GM23338 (cell line): Measurements from ENCODE around the gene NRG3. TPM values are rescaled to one million over a fixed set of nuclear protein-coding genes. Genes with fewer than 3 reads are reported as not detected.

Experiments used
- ATAC-seq: fragments of 200-7000 bp; cut with Tn5 transposase; 3 replicates; pipeline ENCODE4 v1.9.1; 2020
- DNase-seq: peaks from one replicate; pipeline ENCODE4 v3.0.0-alpha.2; 2015; ENCODE audit warnings: low spot score
- H2AFZ ChIP-seq: fragments of 200-600 bp; sonication (generic); 2 replicates; pipeline ENCODE4 v1.8.0; 2016; ENCODE audit warnings: antibody characterized with exemption, mild to moderate bottlenecking, moderate library complexity
- H3F3A ChIP-seq: fragments of 200-600 bp; sonication (generic); replicated peaks from 2 replicates; pipeline ENCODE4 v1.8.0; 2017; ENCODE audit warnings: antibody characterized with exemption, mixed run types, low read depth
- H3K27ac ChIP-seq: fragments of 200-600 bp; sonication (generic); 2 replicates; pipeline ENCODE4 v1.6.1; 2016; ENCODE audit warnings: low read depth
- H3K27me3 ChIP-seq: fragments of 200-600 bp; sonication (generic); 2 replicates; pipeline ENCODE4 v1.8.0; 2016; ENCODE audit warnings: mild to moderate bottlenecking, mixed run types, moderate library complexity; ENCODE audit not compliant: insufficient read depth
- H3K36me3 ChIP-seq: fragments of 200-600 bp; sonication (generic); 2 replicates; pipeline ENCODE4 v1.8.0; 2016; ENCODE audit warnings: mild to moderate bottlenecking; ENCODE audit not compliant: insufficient read depth
- H3K4me1 ChIP-seq: fragments of 200-600 bp; sonication (generic); 2 replicates; pipeline ENCODE4 v1.8.0; 2016; ENCODE audit warnings: mild to moderate bottlenecking, moderate library complexity; ENCODE audit not compliant: insufficient read depth
- H3K4me2 ChIP-seq: fragments of 200-600 bp; sonication (generic); 2 replicates; pipeline ENCODE4 v1.7.1; 2017; ENCODE audit warnings: mixed run types
- H3K4me3 ChIP-seq: fragments of 200-600 bp; sonication (generic); 2 replicates; pipeline ENCODE4 v1.6.1; 2016; ENCODE audit warnings: mixed run types
- H3K79me2 ChIP-seq: fragments of 200-600 bp; sonication (generic); replicated peaks from 2 replicates; pipeline ENCODE4 v1.8.0; 2017; ENCODE audit warnings: mild to moderate bottlenecking; ENCODE audit not compliant: insufficient read depth
- H3K9me2 ChIP-seq: fragments of 200-600 bp; sonication (generic); 2 replicates; pipeline ENCODE4 v1.8.0; 2017; ENCODE audit not compliant: insufficient read depth
- H4K20me1 ChIP-seq: fragments of 200-600 bp; sonication (generic); replicated peaks from 2 replicates; pipeline ENCODE4 v1.8.0; 2017; ENCODE audit warnings: mild to moderate bottlenecking; ENCODE audit not compliant: insufficient read depth
- H3K27ac Mint-ChIP-seq: 2 replicates; pipeline ENCODE4 v1.8.0; 2020; ENCODE audit warnings: inconsistent platforms, mild to moderate bottlenecking, moderate library complexity, mixed read lengths
- H3K27me3 Mint-ChIP-seq: 3 replicates; pipeline ENCODE4 v1.8.0; 2022; ENCODE audit warnings: low read depth, mild to moderate bottlenecking, moderate library complexity, mixed read lengths, inconsistent platforms; ENCODE audit not compliant: insufficient read depth, poor library complexity
- H3K36me3 Mint-ChIP-seq: 3 replicates; pipeline ENCODE4 v1.8.0; 2021; ENCODE audit warnings: low read depth, mild to moderate bottlenecking, inconsistent platforms, moderate library complexity, mixed read lengths
- H3K4me1 Mint-ChIP-seq: 3 replicates; pipeline ENCODE4 v1.8.0; 2020; ENCODE audit warnings: mild to moderate bottlenecking, inconsistent platforms, mixed read lengths
- H3K4me3 Mint-ChIP-seq: 3 replicates; pipeline ENCODE4 v1.8.0; 2021; ENCODE audit warnings: moderate library complexity, mild to moderate bottlenecking, inconsistent platforms, mixed read lengths
- H3K9me3 Mint-ChIP-seq: 3 replicates; pipeline ENCODE4 v1.8.0; 2020; ENCODE audit warnings: moderate library complexity, mild to moderate bottlenecking, inconsistent platforms, mixed read lengths
- CREB1 ChIP-seq: fragments of 250-450 bp; sonication (Bioruptor Pico); IDR thresholded peaks from 2 replicates; pipeline ENCODE4 v1.5.0; 2020; ENCODE audit warnings: low read depth, mild to moderate bottlenecking, moderate library complexity
- ETS1 ChIP-seq: IDR thresholded peaks from 2 replicates; pipeline ENCODE4 v1.6.1; 2016; ENCODE audit warnings: antibody characterized with exemption
- EZH2 ChIP-seq: fragments of 200-600 bp; sonication (generic); IDR thresholded peaks from one replicate; pipeline ENCODE4 v1.8.0; 2017; ENCODE audit warnings: antibody characterized with exemption, mild to moderate bottlenecking, low read depth; ENCODE audit not compliant: unreplicated experiment
- EZH2phosphoT487 ChIP-seq: fragments of 200-600 bp; sonication (generic); IDR thresholded peaks from one replicate; pipeline ENCODE4 v1.8.1; 2018; ENCODE audit warnings: antibody characterized with exemption; ENCODE audit not compliant: unreplicated experiment
- JUNB ChIP-seq: IDR thresholded peaks from one replicate; pipeline ENCODE4 v1.6.1; 2016; ENCODE audit warnings: antibody characterized with exemption; ENCODE audit not compliant: unreplicated experiment
- NANOG ChIP-seq: IDR thresholded peaks from 2 replicates; pipeline ENCODE4 v1.6.1; 2016; ENCODE audit warnings: antibody characterized with exemption, borderline replicate concordance
- POLR2AphosphoS5 ChIP-seq: IDR thresholded peaks from 2 replicates; pipeline ENCODE4 v1.6.1; 2016; ENCODE audit warnings: antibody characterized with exemption, low read depth
- REST ChIP-seq: IDR thresholded peaks from one replicate; pipeline ENCODE4 v1.6.1; 2018; ENCODE audit warnings: antibody characterized with exemption; ENCODE audit not compliant: unreplicated experiment
- STAT1 ChIP-seq: IDR thresholded peaks from one replicate; pipeline ENCODE4 v1.6.1; 2016; ENCODE audit warnings: antibody characterized with exemption; ENCODE audit not compliant: unreplicated experiment
- ZNF114 ChIP-seq: fragments of 250-450 bp; sonication (Bioruptor Pico); IDR thresholded peaks from 2 replicates; pipeline ENCODE4 v1.5.0; 2020; ENCODE audit warnings: mild to moderate bottlenecking, moderate library complexity
- ZNF331 ChIP-seq: fragments of 250-450 bp; sonication (Bioruptor Pico); IDR thresholded peaks from 2 replicates; pipeline ENCODE4 v1.5.0; 2020; ENCODE audit warnings: low read depth, mild to moderate bottlenecking, moderate library complexity
- ZNF462 ChIP-seq: fragments of 250-450 bp; sonication (Bioruptor Pico); IDR thresholded peaks from 2 replicates; pipeline ENCODE4 v1.5.0; 2020; ENCODE audit warnings: mild to moderate bottlenecking, moderate library complexity
- polyA plus RNA-seq: library from polyadenylated mRNA; unstranded; fragments of >200 nt; fragmentation: Nextera tagmentation; extraction: Ambion mirVana; gene quantifications from 2 replicates; pipeline ENCODE4 v1.2.1, GENCODE V29; 2016
- total RNA-seq: library from RNA; depleted of rRNA; stranded (reverse); fragments of >200 nt; shearing (Covaris generic); gene quantifications from 2 replicates; pipeline ENCODE4 v1.2.3, GENCODE V29; 2014
- TF ChIP-seq, protein P1 (sequence below), 2 experiments: fragments of 200-600 bp in 1 of 2; sonication (generic) in 1 of 2; conservative IDR thresholded peaks; 2 replicates each; pipeline versions ENCODE4 v1.5.1 to v1.6.1; 2016 to 2017; ENCODE audit warnings: antibody characterized with exemption in 2 of 2, low read depth in 2 of 2, mild to moderate bottlenecking in 2 of 2, moderate library complexity in 1 of 2

NRG3 gene
- total and polyA plus RNA-seq, 2 experiments from 2014 or later = 1.9 to 3.9 TPM

- Histone ChIP-seq H3K4me2 (no peak overlapping the region), H3K27ac (no peak overlapping the region), H3F3A (no peaks in the 10 kb centered on the region), H2AFZ (no peak overlapping the region; the same call in 1 of the 2 replicates), H3K4me1 (no peaks in the 10 kb centered on the region), H3K4me3 (no peak overlapping the region), H3K79me2 (no peaks in the 10 kb centered on the region), H3K36me3 (no peaks in the 10 kb centered on the region), H4K20me1 (no peaks in the 10 kb centered on the region), H3K27me3 (no peaks in the 10 kb centered on the region), H3K9me2 (peaks cover 5% of the 10 kb centered on the region; the same call in 1 of the 2 replicates)
- peaks cover 12% of the 10 kb centered on the region; the same call in 2 of the 3 replicates for H3K9me3 Mint-ChIP-seq
- H3K27ac Mint-ChIP-seq = no peak overlapping the region
- TF ChIP-seq ZNF114 (CRISPR knock-in tag) (no peak), EZH2 (no peak), POLR2AphosphoS5 (no peak), NANOG (no peak), CREB1 (CRISPR knock-in tag) (no peak), ZNF462 (CRISPR knock-in tag) (no peak), ETS1 (no peak), STAT1 (no peak), ZNF331 (no peak), REST (no peak), EZH2phosphoT487 (no peak), JUNB (no peak)
- TF ChIP-seq, protein P1, sequence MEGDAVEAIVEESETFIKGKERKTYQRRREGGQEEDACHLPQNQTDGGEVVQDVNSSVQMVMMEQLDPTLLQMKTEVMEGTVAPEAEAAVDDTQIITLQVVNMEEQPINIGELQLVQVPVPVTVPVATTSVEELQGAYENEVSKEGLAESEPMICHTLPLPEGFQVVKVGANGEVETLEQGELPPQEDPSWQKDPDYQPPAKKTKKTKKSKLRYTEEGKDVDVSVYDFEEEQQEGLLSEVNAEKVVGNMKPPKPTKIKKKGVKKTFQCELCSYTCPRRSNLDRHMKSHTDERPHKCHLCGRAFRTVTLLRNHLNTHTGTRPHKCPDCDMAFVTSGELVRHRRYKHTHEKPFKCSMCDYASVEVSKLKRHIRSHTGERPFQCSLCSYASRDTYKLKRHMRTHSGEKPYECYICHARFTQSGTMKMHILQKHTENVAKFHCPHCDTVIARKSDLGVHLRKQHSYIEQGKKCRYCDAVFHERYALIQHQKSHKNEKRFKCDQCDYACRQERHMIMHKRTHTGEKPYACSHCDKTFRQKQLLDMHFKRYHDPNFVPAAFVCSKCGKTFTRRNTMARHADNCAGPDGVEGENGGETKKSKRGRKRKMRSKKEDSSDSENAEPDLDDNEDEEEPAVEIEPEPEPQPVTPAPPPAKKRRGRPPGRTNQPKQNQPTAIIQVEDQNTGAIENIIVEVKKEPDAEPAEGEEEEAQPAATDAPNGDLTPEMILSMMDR (conservative IDR thresholded peaks at IDR 0.05; ENCODE audit: low read depth in 2 of 2) = no peak
- no peak for ATAC-seq
- H3K4me1 Mint-ChIP-seq = no peaks in the 10 kb centered on the region
- no peak overlapping the region for H3K4me3 Mint-ChIP-seq
- peaks cover 3% of the 10 kb centered on the region; the same call in 2 of the 3 replicates for H3K36me3 Mint-ChIP-seq
- DNase-seq = no peak
- no peaks in the 10 kb centered on the region for H3K27me3 Mint-ChIP-seq
Measured at GRCh38 chr10:82942286-82943099, 1067.5 kb downstream of the NRG3 start.
